Caco-2 (cell line): ENCODE data around the gene TAF11L13. TPM values are rescaled to one million over a fixed set of nuclear protein-coding genes. Genes with fewer than 3 reads are reported as not detected.
"Not testable (repeated sequence)": the region's sequence is repeated elsewhere in the genome, so short reads cannot be mapped to it uniquely, and the experiment has no call there.

Experiments used
- Bru-seq: library from RNA; stranded (reverse); fragments of 400-500 nt; gene quantifications from one replicate; lab custom pipeline; 2021; lab: Mats Ljungman, UMichigan
- BruChase-seq, 2 experiments: library from RNA; stranded (reverse); fragments of 400-500 nt; gene quantifications; one replicate each; lab custom pipeline; 2021; lab: Mats Ljungman, UMichigan
- BruUV-seq: library from RNA; stranded (reverse); fragments of 400-500 nt; replicated peaks from 2 replicates; lab custom pipeline; 2021; lab: Mats Ljungman, UMichigan
- CTCF ChIA-PET: fragments of 300-600 bp; sonication (Branson Sonifier 250); formaldehyde crosslinking; loops from one replicate; lab custom pipeline; 2022; ENCODE audit warnings: antibody characterized with exemption; lab: Charles Lee
- POLR2A ChIA-PET: fragments of 300-600 bp; sonication (Branson Sonifier 250); formaldehyde crosslinking; loops from one replicate; lab custom pipeline; 2022; ENCODE audit warnings: antibody characterized with exemption; lab: Charles Lee
- DNase-seq, 2 experiments: peaks; one replicate each; pipeline versions ENCODE4 v3.0.0 to v3.0.0-alpha.2; 2020 to 2022
- H3K27me3 ChIP-seq: replicated peaks from 2 replicates; pipeline ENCODE4 v1.6.0; 2011; ENCODE audit warnings: low read length; ENCODE audit not compliant: control insufficient read depth, insufficient read depth
- H3K36me3 ChIP-seq: 2 replicates; pipeline ENCODE4 v1.5.1; 2011; ENCODE audit warnings: low read length; ENCODE audit not compliant: control insufficient read depth, insufficient read depth
- H3K4me1 ChIP-seq: fragments of 250-450 bp; sonication (Bioruptor Pico); 2 replicates; pipeline ENCODE4 v1.5.1; 2020; ENCODE audit warnings: mild to moderate bottlenecking
- H3K4me3 ChIP-seq: 2 replicates; pipeline ENCODE4 v1.5.1; 2011; ENCODE audit warnings: low read depth, mild to moderate bottlenecking, control low read depth, low read length
- H3K9me3 ChIP-seq: fragments of 250-450 bp; sonication (Bioruptor Pico); 2 replicates; pipeline ENCODE4 v1.5.1; 2020; ENCODE audit warnings: mild to moderate bottlenecking, moderate library complexity
- H3K27ac Mint-ChIP-seq: one replicate; pipeline ENCODE4 v1.8.0; 2022; ENCODE audit warnings: mixed read lengths; ENCODE audit not compliant: unreplicated experiment
- H3K27me3 Mint-ChIP-seq: one replicate; pipeline ENCODE4 v1.8.0; 2022; ENCODE audit warnings: mixed read lengths; ENCODE audit not compliant: insufficient read depth, unreplicated experiment
- H3K36me3 Mint-ChIP-seq: one replicate; pipeline ENCODE4 v1.8.0; 2022; ENCODE audit warnings: mild to moderate bottlenecking, mixed read lengths; ENCODE audit not compliant: insufficient read depth, unreplicated experiment
- H3K4me1 Mint-ChIP-seq: one replicate; pipeline ENCODE4 v1.8.0; 2022; ENCODE audit warnings: low read depth, mixed read lengths; ENCODE audit not compliant: unreplicated experiment
- H3K4me3 Mint-ChIP-seq: one replicate; pipeline ENCODE4 v1.8.0; 2022; ENCODE audit warnings: mild to moderate bottlenecking, moderate library complexity, mixed read lengths; ENCODE audit not compliant: unreplicated experiment
- H3K9me3 Mint-ChIP-seq: one replicate; pipeline ENCODE4 v1.8.0; 2022; ENCODE audit warnings: mixed read lengths; ENCODE audit not compliant: unreplicated experiment
- intact Hi-C: fragments of 100-400 bp; cut with micrococcal nuclease; formaldehyde crosslinking; loops from one replicate; pipeline ENCODE4 v1.10.0; 2022; ENCODE audit not compliant: unreplicated experiment
- long read RNA-seq: library from polyadenylated mRNA; stranded (forward); transcript quantifications from one replicate; pipeline ENCODE4 v2.0.0, GENCODE V29; 2022
- total RNA-seq: library from RNA; stranded (reverse); gene quantifications from 2 replicates; pipeline ENCODE4 v1.2.3, GENCODE V29; 2022

The TAF11L13 gene
- total RNA-seq (not detected in 2 replicates), Bru-seq, nascent RNA (not detected), BruChase-seq, experiment 1, labeled RNA remaining after a 2-hour chase (not detected), BruChase-seq, experiment 2, labeled RNA remaining after a 6-hour chase (not detected)
- long read RNA-seq: 0 reads

- H3K4me1 ChIP-seq, H3K27me3 ChIP-seq, H3K36me3 Mint-ChIP-seq, H3K4me1 Mint-ChIP-seq, H3K27ac Mint-ChIP-seq, CTCF ChIA-PET, DNase-seq, H3K36me3 ChIP-seq, H3K9me3 Mint-ChIP-seq, H3K27me3 Mint-ChIP-seq, H3K9me3 ChIP-seq, POLR2A ChIA-PET, H3K4me3 ChIP-seq, H3K4me3 Mint-ChIP-seq, BruUV-seq, intact Hi-C loops: not testable (repeated sequence)
Observed at GRCh38 chr5:17631788-17632187, at the start of gene TAF11L13. Gene TAF11L13, plus strand, starts transcription at chr5:17632088.

GRCh38 chr5:17585658-17586057, 46.2 kb upstream of the TAF11L13 start, which contains the start of gene TAF11L7:
Gene TAF11L7, minus strand, starts transcription at chr5:17585758.
- BruUV-seq, H3K27ac Mint-ChIP-seq, H3K4me1 ChIP-seq, H3K27me3 Mint-ChIP-seq, CTCF ChIA-PET, H3K36me3 ChIP-seq, H3K27me3 ChIP-seq, intact Hi-C loops, H3K9me3 Mint-ChIP-seq, H3K4me3 Mint-ChIP-seq, H3K9me3 ChIP-seq, H3K4me3 ChIP-seq, H3K36me3 Mint-ChIP-seq, H3K4me1 Mint-ChIP-seq, DNase-seq, POLR2A ChIA-PET: not testable (repeated sequence)

- H3K27ac Mint-ChIP-seq, H3K4me3 ChIP-seq, CTCF ChIA-PET, H3K36me3 ChIP-seq, H3K27me3 ChIP-seq, H3K4me3 Mint-ChIP-seq, intact Hi-C loops, DNase-seq, H3K27me3 Mint-ChIP-seq, H3K36me3 Mint-ChIP-seq, H3K4me1 ChIP-seq, H3K9me3 Mint-ChIP-seq, POLR2A ChIA-PET, H3K4me1 Mint-ChIP-seq, H3K9me3 ChIP-seq, BruUV-seq: not testable (repeated sequence)
Observed at GRCh38 chr5:17590860-17591259, 41.0 kb upstream of the TAF11L13 start, which contains the start of gene TAF11L8. Gene TAF11L8, minus strand, starts transcription at chr5:17590960.

- BruUV-seq, intact Hi-C loops, H3K4me3 Mint-ChIP-seq: not testable (repeated sequence)
Observed at GRCh38 chr5:17594255-17594654, 37.6 kb upstream of the TAF11L13 start, which contains the start of gene TAF11L9. Gene TAF11L9, minus strand, starts transcription at chr5:17594394.

GRCh38 chr5:17597728-17598127, 34.2 kb upstream of the TAF11L13 start, which contains the start of gene TAF11L10:
Gene TAF11L10, minus strand, starts transcription at chr5:17597828.
- H3K36me3 Mint-ChIP-seq, DNase-seq, H3K4me1 ChIP-seq, CTCF ChIA-PET, H3K27me3 Mint-ChIP-seq, H3K9me3 Mint-ChIP-seq, H3K36me3 ChIP-seq, H3K4me1 Mint-ChIP-seq, H3K27ac Mint-ChIP-seq, H3K4me3 Mint-ChIP-seq, intact Hi-C loops, H3K27me3 ChIP-seq, BruUV-seq, POLR2A ChIA-PET, H3K4me3 ChIP-seq, H3K9me3 ChIP-seq: not testable (repeated sequence)

More at GRCh38 chr5:17594255-17594654, 37.6 kb upstream of the TAF11L13 start, which contains the start of gene TAF11L9:
- H3K36me3 ChIP-seq, DNase-seq, CTCF ChIA-PET, H3K4me1 Mint-ChIP-seq, POLR2A ChIA-PET, H3K4me1 ChIP-seq, H3K9me3 ChIP-seq, H3K4me3 ChIP-seq, H3K27me3 Mint-ChIP-seq, H3K9me3 Mint-ChIP-seq, H3K36me3 Mint-ChIP-seq, H3K27me3 ChIP-seq, H3K27ac Mint-ChIP-seq: not testable (repeated sequence)

GRCh38 chr5:17603880-17604279, 28.0 kb upstream of the TAF11L13 start, which contains the start of gene TAF11L11:
Gene TAF11L11, plus strand, starts transcription at chr5:17604183.
- intact Hi-C loops, H3K9me3 Mint-ChIP-seq, H3K4me1 Mint-ChIP-seq, H3K4me3 ChIP-seq, H3K4me1 ChIP-seq, H3K36me3 ChIP-seq, BruUV-seq, H3K27me3 ChIP-seq, CTCF ChIA-PET, DNase-seq, H3K27ac Mint-ChIP-seq, H3K4me3 Mint-ChIP-seq, H3K9me3 ChIP-seq, H3K36me3 Mint-ChIP-seq, H3K27me3 Mint-ChIP-seq, POLR2A ChIA-PET: not testable (repeated sequence)
